ENCODE results near the gene RELL1.

Gene RELL1

GRCh38 chr4:37715889-37716402, 29.8 kb upstream of the RELL1 start:
- Mint-ChIP-seq H3K27me3 (peaks cover 5% of the 10 kb centered on the region), H3K36me3 (no peaks in the 10 kb centered on the region), H3K4me1 (peaks cover 5% of the 10 kb centered on the region), H3K9me3 (no peaks in the 10 kb centered on the region), H3K4me3 (no peak overlapping the region), H3K27ac (no peak overlapping the region)
- CTCF ChIA-PET = interaction anchor here (0.9 to 1.2 kb wide), 2 partner anchors 39 to 114 kb away, joined by 3 read pairs; no protein-coding TSS in a partner anchor
- no peak for DNase-seq

GRCh38 chr4:37710491-37710890, 24.3 kb upstream of the RELL1 start:
- Mint-ChIP-seq H3K9me3 (no peaks in the 10 kb centered on the region), H3K27ac (no peak overlapping the region), H3K4me1 (no peaks in the 10 kb centered on the region), H3K27me3 (peaks cover 6% of the 10 kb centered on the region), H3K4me3 (no peak overlapping the region), H3K36me3 (no peaks in the 10 kb centered on the region)
- no peak for DNase-seq
- CTCF ChIA-PET = no interaction called here

- DNase-seq = no peak
- Mint-ChIP-seq H3K27me3 (peaks cover 6% of the 10 kb centered on the region), H3K4me3 (no peak overlapping the region), H3K27ac (no peak overlapping the region), H3K9me3 (no peaks in the 10 kb centered on the region), H3K36me3 (no peaks in the 10 kb centered on the region), H3K4me1 (no peaks in the 10 kb centered on the region)
- CTCF ChIA-PET = no interaction called here
Measured at GRCh38 chr4:37706032-37706431, 19.9 kb upstream of the RELL1 start.

- Mint-ChIP-seq H3K27me3 (peaks cover 9% of the 10 kb centered on the region), H3K27ac (no peak overlapping the region), H3K4me1 (no peaks in the 10 kb centered on the region), H3K9me3 (no peaks in the 10 kb centered on the region), H3K36me3 (no peaks in the 10 kb centered on the region), H3K4me3 (no peak overlapping the region)
- DNase-seq = no peak
- CTCF ChIA-PET = no interaction called here
Measured at GRCh38 chr4:37705571-37705970, 19.4 kb upstream of the RELL1 start.

- no peaks in the 10 kb centered on the region for H3K9me3 Mint-ChIP-seq
- H3K4me3 Mint-ChIP-seq = no peak overlapping the region
- peaks cover 29% of the 10 kb centered on the region for H3K27me3 Mint-ChIP-seq
- DNase-seq = no peak
- no peaks in the 10 kb centered on the region for H3K4me1 Mint-ChIP-seq
- H3K27ac Mint-ChIP-seq = no peak overlapping the region
- H3K36me3 Mint-ChIP-seq = no peaks in the 10 kb centered on the region
- CTCF ChIA-PET = no interaction called here
Measured at GRCh38 chr4:37699868-37700481, 13.8 kb upstream of the RELL1 start.

- no peak overlapping the region for H3K27ac Mint-ChIP-seq
- peaks cover 38% of the 10 kb centered on the region for H3K27me3 Mint-ChIP-seq
- peaks cover 4% of the 10 kb centered on the region for H3K9me3 Mint-ChIP-seq
- CTCF ChIA-PET = no interaction called here
- DNase-seq = no peak
- no peaks in the 10 kb centered on the region for H3K4me1 Mint-ChIP-seq
- no peaks in the 10 kb centered on the region for H3K36me3 Mint-ChIP-seq
- H3K4me3 Mint-ChIP-seq = no peak overlapping the region
Measured at GRCh38 chr4:37697566-37697965, 11.4 kb upstream of the RELL1 start.

- DNase-seq = no peak
- CTCF ChIA-PET = no interaction called here
- no peak overlapping the region for H3K27ac Mint-ChIP-seq
- peaks cover 6% of the 10 kb centered on the region for H3K9me3 Mint-ChIP-seq
- no peaks in the 10 kb centered on the region for H3K4me1 Mint-ChIP-seq
- no peaks in the 10 kb centered on the region for H3K36me3 Mint-ChIP-seq
- peaks cover 31% of the 10 kb centered on the region for H3K27me3 Mint-ChIP-seq
- no peak overlapping the region for H3K4me3 Mint-ChIP-seq
Measured at GRCh38 chr4:37693450-37694190, 7.4 kb upstream of the RELL1 start.

GRCh38 chr4:37693030-37693429, 6.9 kb upstream of the RELL1 start:
- DNase-seq = no peak
- CTCF ChIA-PET = no interaction called here

GRCh38 chr4:37690976-37691375, 4.8 kb upstream of the RELL1 start:
- Mint-ChIP-seq H3K27ac (no peak overlapping the region), H3K9me3 (peaks cover 6% of the 10 kb centered on the region), H3K27me3 (peaks cover 18% of the 10 kb centered on the region), H3K4me3 (no peak overlapping the region), H3K36me3 (no peaks in the 10 kb centered on the region), H3K4me1 (peaks cover 7% of the 10 kb centered on the region)
- no peak for DNase-seq
- CTCF ChIA-PET = interaction anchor here (1.2 kb wide), 1 partner anchor 88 kb away, joined by 4 read pairs; no protein-coding TSS in a partner anchor

More at GRCh38 chr4:37693030-37693429, 6.9 kb upstream of the RELL1 start:
- Mint-ChIP-seq H3K36me3 (no peaks in the 10 kb centered on the region), H3K27ac (no peak overlapping the region), H3K4me1 (no peaks in the 10 kb centered on the region), H3K9me3 (peaks cover 6% of the 10 kb centered on the region), H3K4me3 (no peak overlapping the region), H3K27me3 (peaks cover 25% of the 10 kb centered on the region)

GRCh38 chr4:37689353-37690095, 3.3 kb upstream of the RELL1 start:
- no peak overlapping the region for H3K4me3 Mint-ChIP-seq
- peaks cover 12% of the 10 kb centered on the region for H3K27me3 Mint-ChIP-seq
- peaks cover 6% of the 10 kb centered on the region for H3K9me3 Mint-ChIP-seq
- peaks cover 15% of the 10 kb centered on the region for H3K4me1 Mint-ChIP-seq
- peaks cover 7% of the 10 kb centered on the region for H3K36me3 Mint-ChIP-seq
- CTCF ChIA-PET = interaction anchor here (1.5 kb wide), 1 partner anchor 12 kb away, joined by 4 read pairs; no protein-coding TSS in a partner anchor
- no peak for DNase-seq
- no peak overlapping the region for H3K27ac Mint-ChIP-seq

GRCh38 chr4:37687681-37688080, 1.5 kb upstream of the RELL1 start:
- CTCF ChIA-PET = no interaction called here
- Mint-ChIP-seq H3K36me3 (peaks cover 20% of the 10 kb centered on the region), H3K9me3 (peaks cover 3% of the 10 kb centered on the region), H3K4me1 (peaks cover 29% of the 10 kb centered on the region), H3K27ac (no peak overlapping the region), H3K27me3 (peaks cover 3% of the 10 kb centered on the region), H3K4me3 (no peak overlapping the region)
- DNase-seq = no peak

GRCh38 chr4:37687194-37687562, 1.0 kb upstream of the RELL1 start:
- Mint-ChIP-seq H3K9me3 (no peaks in the 10 kb centered on the region), H3K4me3 (peak overlapping the region; percentile 77), H3K4me1 (peaks cover 34% of the 10 kb centered on the region), H3K27me3 (peaks cover 3% of the 10 kb centered on the region), H3K27ac (peak overlapping the region; percentile 90), H3K36me3 (peaks cover 23% of the 10 kb centered on the region)
- CTCF ChIA-PET = interaction anchor here (0.5 to 1.0 kb wide), 2 partner anchors 68 to 181 kb away, joined by 3 to 4 read pairs; no protein-coding TSS in a partner anchor
- no peak for DNase-seq

GRCh38 chr4:37685823-37686372, 278 bp downstream of the RELL1 start:
- CTCF ChIA-PET = interaction anchor here (1.0 kb wide), 1 partner anchor 70 kb away, joined by 4 read pairs; no protein-coding TSS in a partner anchor
- no peaks in the 10 kb centered on the region for H3K9me3 Mint-ChIP-seq
- peak overlapping the region; percentile 92 for H3K4me3 Mint-ChIP-seq
- DNase-seq = peak; percentile 70
- H3K36me3 Mint-ChIP-seq = peaks cover 27% of the 10 kb centered on the region
- peak overlapping the region; percentile 98 for H3K27ac Mint-ChIP-seq
- H3K4me1 Mint-ChIP-seq = peaks cover 38% of the 10 kb centered on the region
- peaks cover 3% of the 10 kb centered on the region for H3K27me3 Mint-ChIP-seq
